ENCODE data around the gene ZNF318.

Gene ZNF318

GRCh38 chr6:43302126-43302525, 67.3 kb downstream of the ZNF318 start:
- DNase-seq = no peak

GRCh38 chr6:43301081-43301870, 68.2 kb downstream of the ZNF318 start:
- no peak for DNase-seq

GRCh38 chr6:43299338-43300293, 69.8 kb downstream of the ZNF318 start:
- no peak for DNase-seq

- no peak for DNase-seq
Observed at GRCh38 chr6:43298565-43299337, 70.7 kb downstream of the ZNF318 start.

GRCh38 chr6:43297644-43298564, 71.5 kb downstream of the ZNF318 start, which contains the start of gene SLC22A7:
Gene SLC22A7 (plus strand): TSS chr6:43298260. CDS start chr6:43298359, 99 bp downstream.
- DNase-seq = peak in 2 of 56 donors; percentile 11 to 23

- DNase-seq = no peak
Observed at GRCh38 chr6:43296780-43297497, 72.5 kb downstream of the ZNF318 start.

GRCh38 chr6:43295456-43295855, 74.0 kb downstream of the ZNF318 start:
- no peak for DNase-seq

- DNase-seq = no peak
Observed at GRCh38 chr6:43294536-43294935, 74.9 kb downstream of the ZNF318 start.

GRCh38 chr6:43293698-43294097, 75.7 kb downstream of the ZNF318 start:
- DNase-seq = no peak

GRCh38 chr6:43292763-43293318, 76.6 kb downstream of the ZNF318 start:
- DNase-seq = no peak

GRCh38 chr6:43292341-43292740, 77.1 kb downstream of the ZNF318 start:
- DNase-seq = no peak

- DNase-seq = no peak
Observed at GRCh38 chr6:43291708-43292107, 77.7 kb downstream of the ZNF318 start.

GRCh38 chr6:43290905-43291355, 78.5 kb downstream of the ZNF318 start:
- no peak for DNase-seq

GRCh38 chr6:43290339-43290904, 79.0 kb downstream of the ZNF318 start:
- no peak for DNase-seq

GRCh38 chr6:43287717-43288679, 81.4 kb downstream of the ZNF318 start:
- DNase-seq = no peak

GRCh38 chr6:43286980-43287716, 82.3 kb downstream of the ZNF318 start:
- peak in 19 of 56 donors; percentile 7 to 63 (median 26) for DNase-seq

All from nucleus accumbens (tissue), 56 donors.